Measurements from ENCODE around the gene OR2D2.
"Not testable (repeated sequence)": the region's sequence is repeated elsewhere in the genome, so short reads cannot be mapped to it uniquely, and the experiment has no call there.

OR2D2 gene

GRCh38 chr11:6892400-6892799, at the start of gene OR2D2:
OR2D2 (minus strand) TSS chr11:6892500; CDS start chr11:6892500, 0 bp downstream.
- no peak for DNase-seq

- no peak for DNase-seq
Observed at GRCh38 chr11:6941970-6942369, 49.7 kb upstream of the OR2D2 start.

- DNase-seq = no peak
Observed at GRCh38 chr11:6932145-6932544, 39.8 kb upstream of the OR2D2 start.

GRCh38 chr11:6931146-6931713, 38.9 kb upstream of the OR2D2 start:
- DNase-seq = no peak

GRCh38 chr11:6928916-6929315, 36.6 kb upstream of the OR2D2 start:
- DNase-seq = no peak

GRCh38 chr11:6927030-6927617, 34.8 kb upstream of the OR2D2 start:
- DNase-seq = no peak

- no peak for DNase-seq
Observed at GRCh38 chr11:6926208-6927029, 34.1 kb upstream of the OR2D2 start, which contains the start of gene ZNF215. ZNF215 (plus strand) TSS chr11:6926426; CDS start chr11:6932273, 5,847 bp downstream.

- DNase-seq = no peak
Observed at GRCh38 chr11:6925636-6926207, 33.4 kb upstream of the OR2D2 start.

GRCh38 chr11:6925007-6925577, 32.8 kb upstream of the OR2D2 start:
- DNase-seq = no peak

- DNase-seq = no peak
Observed at GRCh38 chr11:6920702-6921101, 28.4 kb upstream of the OR2D2 start, which contains the start of gene OR2D3. OR2D3 (plus strand) TSS chr11:6921002; CDS start chr11:6921002, 0 bp downstream.

- no peak for DNase-seq
Observed at GRCh38 chr11:6919698-6920097, 27.4 kb upstream of the OR2D2 start.

- DNase-seq = no peak
Observed at GRCh38 chr11:6911948-6912347, 19.6 kb upstream of the OR2D2 start.

GRCh38 chr11:6911378-6911777, 19.1 kb upstream of the OR2D2 start:
- no peak for DNase-seq

- not testable (repeated sequence) for DNase-seq
Observed at GRCh38 chr11:6904804-6905203, 12.5 kb upstream of the OR2D2 start.

GRCh38 chr11:6900327-6900999, 8.2 kb upstream of the OR2D2 start:
- no peak for DNase-seq

GRCh38 chr11:6898911-6899310, 6.6 kb upstream of the OR2D2 start:
- DNase-seq = no peak

GRCh38 chr11:6895010-6895409, 2.7 kb upstream of the OR2D2 start:
- no peak for DNase-seq

- DNase-seq = no peak
Observed at GRCh38 chr11:6894097-6894496, 1.8 kb upstream of the OR2D2 start.

GRCh38 chr11:6889835-6890234, 2.5 kb downstream of the OR2D2 start:
- DNase-seq = no peak

GRCh38 chr11:6888830-6889229, 3.5 kb downstream of the OR2D2 start:
- DNase-seq = no peak

- DNase-seq = not testable (repeated sequence)
Observed at GRCh38 chr11:6887711-6888110, 4.6 kb downstream of the OR2D2 start.

- DNase-seq = no peak
Observed at GRCh38 chr11:6882751-6883150, 9.5 kb downstream of the OR2D2 start.

- DNase-seq = no peak
Observed at GRCh38 chr11:6876914-6877313, 15.4 kb downstream of the OR2D2 start.
